ENCODE measurements around the gene PAX8.

Gene PAX8

DNA sequence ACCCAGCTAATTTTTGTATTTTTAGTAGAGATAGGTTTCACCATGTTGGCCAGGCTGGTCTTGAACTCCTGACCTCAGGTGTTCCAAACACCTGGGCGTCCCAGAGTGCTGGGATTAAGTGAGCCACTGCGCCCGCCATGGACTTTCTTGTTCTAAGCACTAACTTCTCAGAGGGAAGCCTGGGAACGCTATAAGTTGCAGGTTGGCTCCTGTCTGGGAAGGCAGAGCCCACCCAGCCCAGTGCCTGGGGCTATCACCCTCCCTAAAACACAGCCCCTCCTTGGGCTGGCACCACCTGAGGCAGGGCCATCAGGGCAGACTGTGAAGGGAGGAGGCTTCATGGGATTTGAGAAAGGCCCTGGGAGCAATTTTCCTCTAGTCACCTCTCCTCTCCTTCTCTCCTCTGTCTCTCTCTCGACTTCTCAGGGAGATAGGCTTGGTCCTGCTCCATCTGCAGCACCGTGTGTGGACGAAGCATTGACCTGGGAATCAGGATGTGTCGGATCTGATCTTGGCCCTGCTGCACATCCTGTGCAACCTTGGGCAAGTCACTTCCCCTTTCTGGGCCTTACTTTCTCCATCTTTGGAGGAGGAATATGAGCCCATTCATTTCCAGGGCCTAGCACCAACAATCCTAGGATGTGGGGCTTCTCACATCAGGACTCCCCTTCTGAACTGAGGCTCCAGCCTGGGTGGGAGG is 94.0 kb downstream of the PAX8 start:
- TF ChIP-seq SPI1 (IDR thresholded peaks at IDR 0.05; ENCODE audit: borderline replicate concordance, low read depth) (peak; percentile 81), POLR2AphosphoS5 (IDR thresholded peaks at IDR 0.05; ENCODE audit: low read depth) (no peak)
- TF ChIP-seq, protein P1, sequence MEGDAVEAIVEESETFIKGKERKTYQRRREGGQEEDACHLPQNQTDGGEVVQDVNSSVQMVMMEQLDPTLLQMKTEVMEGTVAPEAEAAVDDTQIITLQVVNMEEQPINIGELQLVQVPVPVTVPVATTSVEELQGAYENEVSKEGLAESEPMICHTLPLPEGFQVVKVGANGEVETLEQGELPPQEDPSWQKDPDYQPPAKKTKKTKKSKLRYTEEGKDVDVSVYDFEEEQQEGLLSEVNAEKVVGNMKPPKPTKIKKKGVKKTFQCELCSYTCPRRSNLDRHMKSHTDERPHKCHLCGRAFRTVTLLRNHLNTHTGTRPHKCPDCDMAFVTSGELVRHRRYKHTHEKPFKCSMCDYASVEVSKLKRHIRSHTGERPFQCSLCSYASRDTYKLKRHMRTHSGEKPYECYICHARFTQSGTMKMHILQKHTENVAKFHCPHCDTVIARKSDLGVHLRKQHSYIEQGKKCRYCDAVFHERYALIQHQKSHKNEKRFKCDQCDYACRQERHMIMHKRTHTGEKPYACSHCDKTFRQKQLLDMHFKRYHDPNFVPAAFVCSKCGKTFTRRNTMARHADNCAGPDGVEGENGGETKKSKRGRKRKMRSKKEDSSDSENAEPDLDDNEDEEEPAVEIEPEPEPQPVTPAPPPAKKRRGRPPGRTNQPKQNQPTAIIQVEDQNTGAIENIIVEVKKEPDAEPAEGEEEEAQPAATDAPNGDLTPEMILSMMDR (IDR thresholded peaks at IDR 0.05; ENCODE audit: insufficient read depth, low read length): no peak
- TF ChIP-seq, protein P2, sequence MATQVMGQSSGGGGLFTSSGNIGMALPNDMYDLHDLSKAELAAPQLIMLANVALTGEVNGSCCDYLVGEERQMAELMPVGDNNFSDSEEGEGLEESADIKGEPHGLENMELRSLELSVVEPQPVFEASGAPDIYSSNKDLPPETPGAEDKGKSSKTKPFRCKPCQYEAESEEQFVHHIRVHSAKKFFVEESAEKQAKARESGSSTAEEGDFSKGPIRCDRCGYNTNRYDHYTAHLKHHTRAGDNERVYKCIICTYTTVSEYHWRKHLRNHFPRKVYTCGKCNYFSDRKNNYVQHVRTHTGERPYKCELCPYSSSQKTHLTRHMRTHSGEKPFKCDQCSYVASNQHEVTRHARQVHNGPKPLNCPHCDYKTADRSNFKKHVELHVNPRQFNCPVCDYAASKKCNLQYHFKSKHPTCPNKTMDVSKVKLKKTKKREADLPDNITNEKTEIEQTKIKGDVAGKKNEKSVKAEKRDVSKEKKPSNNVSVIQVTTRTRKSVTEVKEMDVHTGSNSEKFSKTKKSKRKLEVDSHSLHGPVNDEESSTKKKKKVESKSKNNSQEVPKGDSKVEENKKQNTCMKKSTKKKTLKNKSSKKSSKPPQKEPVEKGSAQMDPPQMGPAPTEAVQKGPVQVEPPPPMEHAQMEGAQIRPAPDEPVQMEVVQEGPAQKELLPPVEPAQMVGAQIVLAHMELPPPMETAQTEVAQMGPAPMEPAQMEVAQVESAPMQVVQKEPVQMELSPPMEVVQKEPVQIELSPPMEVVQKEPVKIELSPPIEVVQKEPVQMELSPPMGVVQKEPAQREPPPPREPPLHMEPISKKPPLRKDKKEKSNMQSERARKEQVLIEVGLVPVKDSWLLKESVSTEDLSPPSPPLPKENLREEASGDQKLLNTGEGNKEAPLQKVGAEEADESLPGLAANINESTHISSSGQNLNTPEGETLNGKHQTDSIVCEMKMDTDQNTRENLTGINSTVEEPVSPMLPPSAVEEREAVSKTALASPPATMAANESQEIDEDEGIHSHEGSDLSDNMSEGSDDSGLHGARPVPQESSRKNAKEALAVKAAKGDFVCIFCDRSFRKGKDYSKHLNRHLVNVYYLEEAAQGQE (IDR thresholded peaks at IDR 0.05; ENCODE audit: insufficient replicate concordance, low read depth): no peak
- Histone ChIP-seq H3K27me3 (ENCODE audit: insufficient read depth, poor library complexity, severe bottlenecking) (no peaks in the 10 kb centered on the region), H3K4me3 (replicated peaks; ENCODE audit: insufficient read depth, low read length) (no peak overlapping the region), H3K27ac (replicated peaks) (no peak overlapping the region)
- DNase-seq (ENCODE audit: low read depth in 1 of 2, low spot score in 1 of 2): no peak

DNA sequence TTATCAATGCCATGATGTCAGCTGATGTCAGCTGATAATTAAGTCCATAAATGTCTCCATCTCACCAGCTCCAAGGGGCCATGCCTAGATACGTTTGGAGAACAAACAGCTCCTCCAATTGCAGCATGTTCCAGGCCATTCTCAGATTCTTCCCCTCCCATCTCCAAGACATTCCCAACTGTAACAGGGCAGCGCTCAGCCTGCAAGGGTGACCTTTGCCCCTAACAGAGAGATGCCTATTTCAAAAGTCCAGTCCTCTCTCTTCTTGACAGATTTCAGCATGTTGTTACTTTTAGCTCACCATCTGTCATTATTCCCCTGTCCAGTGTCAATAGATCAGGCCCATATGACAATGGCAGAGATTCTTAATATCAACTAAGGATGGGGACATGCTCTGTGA is 95.0 kb downstream of the PAX8 start:
- TF ChIP-seq, protein P1 (IDR thresholded peaks at IDR 0.05; ENCODE audit: insufficient read depth, low read length): no peak
- TF ChIP-seq, protein P2 (IDR thresholded peaks at IDR 0.05; ENCODE audit: insufficient replicate concordance, low read depth): no peak
- TF ChIP-seq SPI1 (IDR thresholded peaks at IDR 0.05; ENCODE audit: borderline replicate concordance, low read depth) (no peak), POLR2AphosphoS5 (IDR thresholded peaks at IDR 0.05; ENCODE audit: low read depth) (no peak), GABPA (IDR thresholded peaks at IDR 0.05; ENCODE audit: low read depth) (no peak)
- no peak for DNase-seq (ENCODE audit: low read depth in 1 of 2, low spot score in 1 of 2)
- Histone ChIP-seq H3K27ac (replicated peaks) (no peak overlapping the region), H3K27me3 (ENCODE audit: insufficient read depth, poor library complexity, severe bottlenecking) (no peaks in the 10 kb centered on the region), H3K4me3 (replicated peaks; ENCODE audit: insufficient read depth, low read length) (no peak overlapping the region)

DNA sequence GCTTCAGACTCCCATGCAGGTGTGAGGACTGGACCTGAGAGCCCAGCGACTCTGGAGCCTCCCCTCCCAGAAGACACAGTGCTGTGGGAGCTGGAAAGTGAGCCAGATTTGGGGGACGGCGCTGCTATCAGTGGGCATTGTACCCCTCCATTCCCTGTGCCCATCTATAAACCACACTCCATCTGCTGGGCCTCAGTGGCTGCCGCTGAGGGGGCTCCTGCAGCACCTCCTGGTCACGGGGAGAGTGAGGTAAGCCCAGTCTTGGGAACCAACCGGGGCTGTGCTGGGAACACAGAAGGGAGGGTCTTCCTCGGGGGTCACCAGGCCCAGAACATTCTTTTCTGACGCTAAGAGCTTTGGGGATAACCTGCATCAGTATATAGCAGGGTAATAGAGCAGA is 95.5 kb downstream of the PAX8 start:
- no peak for DNase-seq (ENCODE audit: low read depth in 1 of 2, low spot score in 1 of 2)
- H3K4me3 ChIP-seq (replicated peaks; ENCODE audit: insufficient read depth, low read length): no peak overlapping the region
- TF ChIP-seq, protein P1 (IDR thresholded peaks at IDR 0.05; ENCODE audit: insufficient read depth, low read length): no peak
- TF ChIP-seq GABPA (IDR thresholded peaks at IDR 0.05; ENCODE audit: low read depth) (no peak), SPI1 (IDR thresholded peaks at IDR 0.05; ENCODE audit: borderline replicate concordance, low read depth) (no peak), POLR2AphosphoS5 (IDR thresholded peaks at IDR 0.05; ENCODE audit: low read depth) (no peak)
- TF ChIP-seq, protein P2 (IDR thresholded peaks at IDR 0.05; ENCODE audit: insufficient replicate concordance, low read depth): no peak
- no peak overlapping the region for H3K27ac ChIP-seq (replicated peaks)
- H3K27me3 ChIP-seq (ENCODE audit: insufficient read depth, poor library complexity, severe bottlenecking): no peaks in the 10 kb centered on the region
